ENCODE results near the gene ACVRL1.

- no peak for TF ChIP-seq CTCF (conservative IDR thresholded peaks at IDR 0.05 in 1 of 2, IDR thresholded peaks at IDR 0.05 in 1 of 2; ENCODE audit: low read depth in 1 of 2, low read length in 2 of 2)
- no peak for TF ChIP-seq EZH2 (IDR thresholded peaks at IDR 0.05; ENCODE audit: low read length, missing control alignments)
Measured at GRCh38 chr12:51959921-51960320, 52.6 kb downstream of the ACVRL1 start.

Measured in fibroblast of lung (primary cell).